ENCODE measurements around the gene SMAD6.

DNA sequence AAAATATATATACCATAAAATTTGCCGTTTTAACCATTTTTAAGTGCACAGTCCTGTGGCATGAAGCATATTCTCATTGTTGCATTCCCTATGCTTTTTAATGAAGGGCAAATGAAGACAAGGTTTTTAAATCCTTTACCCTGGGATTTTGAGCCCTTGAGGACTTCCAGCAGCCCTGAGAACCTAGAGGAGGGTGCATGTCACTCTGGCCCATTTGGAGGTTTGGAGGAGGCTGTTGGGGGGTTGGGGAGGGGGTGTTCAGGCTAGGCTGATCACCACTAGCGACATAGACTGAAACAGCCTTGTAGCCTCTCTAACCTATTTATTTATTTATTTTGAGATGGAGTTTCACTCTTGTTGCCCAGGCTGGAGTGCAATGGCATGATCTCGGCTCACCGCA lies 86.0 kb downstream of the SMAD6 start:
- TF ChIP-seq, protein P1, sequence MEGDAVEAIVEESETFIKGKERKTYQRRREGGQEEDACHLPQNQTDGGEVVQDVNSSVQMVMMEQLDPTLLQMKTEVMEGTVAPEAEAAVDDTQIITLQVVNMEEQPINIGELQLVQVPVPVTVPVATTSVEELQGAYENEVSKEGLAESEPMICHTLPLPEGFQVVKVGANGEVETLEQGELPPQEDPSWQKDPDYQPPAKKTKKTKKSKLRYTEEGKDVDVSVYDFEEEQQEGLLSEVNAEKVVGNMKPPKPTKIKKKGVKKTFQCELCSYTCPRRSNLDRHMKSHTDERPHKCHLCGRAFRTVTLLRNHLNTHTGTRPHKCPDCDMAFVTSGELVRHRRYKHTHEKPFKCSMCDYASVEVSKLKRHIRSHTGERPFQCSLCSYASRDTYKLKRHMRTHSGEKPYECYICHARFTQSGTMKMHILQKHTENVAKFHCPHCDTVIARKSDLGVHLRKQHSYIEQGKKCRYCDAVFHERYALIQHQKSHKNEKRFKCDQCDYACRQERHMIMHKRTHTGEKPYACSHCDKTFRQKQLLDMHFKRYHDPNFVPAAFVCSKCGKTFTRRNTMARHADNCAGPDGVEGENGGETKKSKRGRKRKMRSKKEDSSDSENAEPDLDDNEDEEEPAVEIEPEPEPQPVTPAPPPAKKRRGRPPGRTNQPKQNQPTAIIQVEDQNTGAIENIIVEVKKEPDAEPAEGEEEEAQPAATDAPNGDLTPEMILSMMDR (IDR thresholded peaks at IDR 0.05), result no peak
- TF ChIP-seq POLR2A (IDR thresholded peaks at IDR 0.05), result no peak
